Thoracic aorta (tissue), 2 donors: ENCODE results near the gene KLHL41. TPM values are rescaled to one million over a fixed set of nuclear protein-coding genes. Genes with fewer than 3 reads are reported as not detected.

Experiments
- ATAC-seq: fragments of 150-250 bp; one replicate; pipeline ENCODE4 v1.8.0; 2017; ENCODE audit warnings: low read depth; ENCODE audit not compliant: insufficient number of reproducible peaks, low FRiP score
- DNase-seq: peaks from one replicate; pipeline ENCODE4 v3.0.0-alpha.2; 2020; ENCODE audit warnings: low spot score
- H3K27ac ChIP-seq, 2 donors: fragments of 200-600 bp; sonication (generic); 1 replicate in 1 of 2; 2 replicates in 1 of 2; pipeline ENCODE4 v1.5.1; 2016; ENCODE audit warnings: mild to moderate bottlenecking in 2 of 2, moderate library complexity in 2 of 2
- H3K27me3 ChIP-seq: fragments of 200-600 bp; sonication (generic); replicated peaks from 2 replicates; pipeline ENCODE4 v1.6.0; 2016; ENCODE audit warnings: mild to moderate bottlenecking; ENCODE audit not compliant: insufficient read depth
- H3K36me3 ChIP-seq: fragments of 200-600 bp; sonication (generic); one replicate; pipeline ENCODE4 v1.5.1; 2016
- H3K4me1 ChIP-seq, 2 donors: fragments of 200-600 bp; sonication (generic); 1 replicate in 1 of 2; 2 replicates in 1 of 2; pipeline versions ENCODE4 v1.5.1 to v1.6.0; 2016; ENCODE audit warnings: low read depth in 2 of 2, mild to moderate bottlenecking in 1 of 2; ENCODE audit not compliant: control insufficient read depth in 1 of 2
- H3K4me3 ChIP-seq: fragments of 200-600 bp; sonication (generic); 2 replicates; pipeline ENCODE4 v1.5.1; 2016; ENCODE audit warnings: mild to moderate bottlenecking
- H3K9me3 ChIP-seq: fragments of 200-600 bp; sonication (generic); 2 replicates; pipeline ENCODE4 v1.5.1; 2016
- total RNA-seq, 2 donors: library from RNA; depleted of rRNA; stranded (reverse); fragments of >200 nt; gene quantifications; one replicate each; pipeline versions ENCODE4 v1.1.0 to v1.2.3, GENCODE V29; 2016
- TF ChIP-seq, protein P1 (sequence below): fragments of 200-600 bp; sonication (generic); IDR thresholded peaks from one replicate; pipeline ENCODE4 v1.5.1; 2019; ENCODE audit warnings: antibody characterized with exemption

KLHL41 gene
- total RNA-seq, 2 donors from 2014 or later = 0.28 to 1.2 TPM

DNA sequence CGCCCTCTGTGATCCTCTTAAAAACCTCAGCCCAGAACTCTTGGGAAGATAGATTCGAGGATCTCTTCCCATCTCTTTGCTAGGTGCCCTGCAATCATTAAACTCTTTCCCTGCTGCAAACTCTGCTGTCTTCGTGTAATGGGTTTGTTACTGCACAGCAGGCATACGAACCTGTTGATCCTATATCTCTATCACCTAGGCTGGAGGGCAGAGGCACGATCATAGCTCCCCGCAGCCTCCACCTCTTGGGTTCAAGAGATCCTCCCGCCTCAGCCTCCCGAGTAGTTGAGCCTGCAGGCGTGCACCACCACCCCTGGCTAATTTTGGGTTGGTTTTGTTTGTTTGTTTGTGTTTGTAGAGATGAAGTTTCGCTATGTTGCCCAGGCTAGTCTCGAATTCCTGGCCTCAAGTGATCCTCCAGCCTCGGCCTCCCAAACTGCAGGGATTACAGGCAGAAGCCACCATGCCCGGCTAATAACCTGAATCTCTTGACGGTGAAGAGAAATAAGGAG lies 30.7 kb upstream of the KLHL41 start:
- no peak for DNase-seq
- H3K4me1 ChIP-seq = peaks cover 8 to 9% of the 10 kb centered on the region in 2 donors
- no peaks in the 10 kb centered on the region for H3K9me3 ChIP-seq
- H3K27me3 ChIP-seq = no peaks in the 10 kb centered on the region
- no peak for ATAC-seq
- H3K4me3 ChIP-seq = peak overlapping the region; percentile 89
- H3K36me3 ChIP-seq = peaks cover 3% of the 10 kb centered on the region
- H3K27ac ChIP-seq = peak overlapping the region; percentile 65 to 70
- TF ChIP-seq, protein P1, sequence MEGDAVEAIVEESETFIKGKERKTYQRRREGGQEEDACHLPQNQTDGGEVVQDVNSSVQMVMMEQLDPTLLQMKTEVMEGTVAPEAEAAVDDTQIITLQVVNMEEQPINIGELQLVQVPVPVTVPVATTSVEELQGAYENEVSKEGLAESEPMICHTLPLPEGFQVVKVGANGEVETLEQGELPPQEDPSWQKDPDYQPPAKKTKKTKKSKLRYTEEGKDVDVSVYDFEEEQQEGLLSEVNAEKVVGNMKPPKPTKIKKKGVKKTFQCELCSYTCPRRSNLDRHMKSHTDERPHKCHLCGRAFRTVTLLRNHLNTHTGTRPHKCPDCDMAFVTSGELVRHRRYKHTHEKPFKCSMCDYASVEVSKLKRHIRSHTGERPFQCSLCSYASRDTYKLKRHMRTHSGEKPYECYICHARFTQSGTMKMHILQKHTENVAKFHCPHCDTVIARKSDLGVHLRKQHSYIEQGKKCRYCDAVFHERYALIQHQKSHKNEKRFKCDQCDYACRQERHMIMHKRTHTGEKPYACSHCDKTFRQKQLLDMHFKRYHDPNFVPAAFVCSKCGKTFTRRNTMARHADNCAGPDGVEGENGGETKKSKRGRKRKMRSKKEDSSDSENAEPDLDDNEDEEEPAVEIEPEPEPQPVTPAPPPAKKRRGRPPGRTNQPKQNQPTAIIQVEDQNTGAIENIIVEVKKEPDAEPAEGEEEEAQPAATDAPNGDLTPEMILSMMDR = no peak

DNA sequence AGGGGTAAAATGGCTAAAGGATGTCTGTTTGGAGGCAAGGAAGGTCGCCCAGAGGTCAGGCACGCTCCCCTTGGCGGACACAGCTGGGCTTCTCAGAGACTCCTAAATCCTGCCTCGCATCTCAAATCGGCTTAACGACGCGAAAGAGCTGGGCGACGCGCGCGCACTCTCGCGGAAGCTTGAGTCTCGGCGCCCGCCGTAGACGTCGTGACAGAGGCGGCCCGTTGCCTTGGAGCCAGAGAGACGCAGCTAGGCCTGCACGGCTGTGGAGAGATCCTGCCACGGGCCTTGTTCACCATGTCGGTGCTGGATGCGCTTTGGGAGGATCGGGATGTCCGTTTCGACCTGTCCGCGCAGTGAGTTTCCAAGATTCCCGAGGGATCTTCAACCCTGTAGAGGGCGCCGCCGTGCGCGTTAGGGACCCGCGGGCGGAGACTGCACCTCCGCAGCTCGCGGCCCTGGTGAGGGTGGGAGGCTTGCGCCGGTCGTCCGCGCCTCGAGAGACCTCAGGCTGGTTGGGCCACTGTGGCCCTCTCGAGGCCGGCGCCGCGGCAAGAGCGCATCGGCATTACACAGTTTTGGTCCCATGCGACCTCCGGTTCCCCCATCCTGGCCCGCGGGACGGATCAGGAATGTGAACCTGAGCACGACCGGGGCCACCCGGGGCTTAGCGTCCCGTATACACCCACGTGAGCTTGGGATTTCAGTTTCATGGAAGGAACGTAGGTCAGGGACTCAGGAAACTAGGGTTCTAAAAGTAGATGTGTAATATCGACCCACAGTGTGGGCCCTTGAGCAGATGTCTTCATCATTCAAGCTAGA lies 30.0 kb upstream of the KLHL41 start, which contains the start of gene BBS5:
Gene BBS5, plus strand, starts transcription at position 238 of the 822 bp plus-strand sequence. Its CDS starts 60 bp downstream, at position 298.
- H3K4me3 ChIP-seq = peak within 1 kb of the TSS; percentile 89
- H3K4me1 ChIP-seq = peaks cover 8 to 9% of the 10 kb centered on the region in 2 donors
- DNase-seq = peak; percentile 32
- H3K36me3 ChIP-seq = peaks cover 6% of the 10 kb centered on the region
- H3K9me3 ChIP-seq = no peaks in the 10 kb centered on the region
- TF ChIP-seq, protein P1 = peak; percentile 41
- H3K27me3 ChIP-seq = no peaks in the 10 kb centered on the region
- peak within 1 kb of the TSS; percentile 65 to 70 for H3K27ac ChIP-seq
- peak; percentile 77 for ATAC-seq

DNA sequence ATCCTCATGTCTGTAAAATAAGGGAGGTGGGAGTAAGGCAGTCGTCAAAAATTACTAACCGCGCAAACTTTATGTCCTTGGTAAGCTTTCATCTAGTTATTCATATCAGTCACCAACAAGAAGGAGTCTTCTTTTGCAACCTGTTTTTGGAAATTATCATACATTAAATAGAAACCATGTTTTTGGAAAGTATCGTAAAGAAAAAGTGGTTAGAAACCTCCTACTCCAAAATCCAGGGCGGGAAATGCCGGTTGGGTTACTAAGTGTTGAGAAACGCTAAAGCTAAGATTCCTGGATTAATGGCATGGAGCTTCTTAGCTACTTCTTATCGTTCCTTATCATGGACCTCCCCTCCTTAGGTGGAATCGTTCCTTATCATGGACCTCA lies 29.4 kb upstream of the KLHL41 start:
- no peak for ATAC-seq
- no peak for DNase-seq
- peak overlapping the region; percentile 89 for H3K4me3 ChIP-seq

DNA sequence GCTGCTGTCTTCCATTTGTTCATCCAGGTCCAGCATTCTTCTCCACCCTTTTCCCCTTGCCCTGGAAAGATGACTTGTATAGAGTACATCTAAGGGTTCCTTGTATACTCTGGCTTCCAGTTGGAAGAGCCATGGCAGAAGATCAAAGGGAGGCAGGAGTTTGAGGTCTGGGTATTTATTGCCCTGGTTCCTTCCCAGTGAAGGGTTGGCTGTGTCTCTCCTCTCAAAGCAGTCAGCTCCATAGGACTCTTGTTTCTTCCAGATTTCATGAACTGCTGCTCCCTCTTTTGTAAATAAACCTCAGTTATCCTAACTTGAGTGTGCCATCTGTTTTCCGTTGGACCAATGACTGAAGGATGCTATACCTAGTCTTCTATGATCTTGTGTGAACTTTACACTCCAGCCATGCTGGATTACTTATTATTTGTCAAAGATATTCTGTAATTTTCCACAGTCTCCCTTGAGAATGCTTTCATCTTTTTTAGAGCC lies 23.8 kb upstream of the KLHL41 start:
- DNase-seq (no peak), ATAC-seq (no peak)
- Histone ChIP-seq H3K27me3 (no peaks in the 10 kb centered on the region), H3K36me3 (peaks cover 9% of the 10 kb centered on the region), H3K4me3 (no peak overlapping the region), H3K4me1 (no peaks in the 10 kb centered on the region), H3K27ac (no peak overlapping the region), H3K9me3 (no peaks in the 10 kb centered on the region)
- TF ChIP-seq, protein P1 = no peak

More for the DNA sequence above, 29.4 kb upstream of the KLHL41 start:
- TF ChIP-seq, protein P1 = no peak
- peak overlapping the region; percentile 65 to 70 for H3K27ac ChIP-seq
- H3K9me3 ChIP-seq = no peaks in the 10 kb centered on the region
- no peaks in the 10 kb centered on the region for H3K27me3 ChIP-seq
- H3K36me3 ChIP-seq = peaks cover 6% of the 10 kb centered on the region
- H3K4me1 ChIP-seq = peaks cover 8 to 9% of the 10 kb centered on the region in 2 donors

DNA sequence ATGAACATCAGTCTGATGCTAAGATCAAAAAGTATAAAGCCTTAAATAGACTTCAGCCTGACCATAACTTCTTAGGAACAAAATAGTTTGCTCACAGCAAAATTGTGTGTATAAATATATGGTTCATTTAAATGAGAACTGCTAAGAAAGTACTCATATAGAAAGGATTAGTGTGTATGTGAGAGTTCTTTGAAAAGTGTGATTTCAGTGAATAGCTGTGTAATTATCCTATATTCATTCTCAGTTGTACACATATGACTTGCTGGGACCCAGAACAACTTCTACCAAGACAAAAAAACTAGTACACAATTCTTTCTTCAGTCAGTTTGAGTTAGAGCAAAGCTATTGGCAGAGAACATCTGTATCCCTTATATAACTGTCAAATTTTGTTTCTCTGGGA lies 23.0 kb upstream of the KLHL41 start:
- H3K4me3 ChIP-seq = no peak overlapping the region
- DNase-seq = no peak
- H3K36me3 ChIP-seq = peaks cover 9% of the 10 kb centered on the region

More for the DNA sequence above, 23.0 kb upstream of the KLHL41 start:
- Histone ChIP-seq H3K27ac (no peak overlapping the region), H3K4me1 (no peaks in the 10 kb centered on the region), H3K9me3 (no peaks in the 10 kb centered on the region), H3K27me3 (no peaks in the 10 kb centered on the region)
- TF ChIP-seq, protein P1 = no peak
- no peak for ATAC-seq
